Gastroesophageal sphincter (tissue), 4 donors: Measurements from ENCODE around the gene KLF3. TPM values are rescaled to one million over a fixed set of nuclear protein-coding genes. Genes with fewer than 3 reads are reported as not detected.

Experiments used
- ATAC-seq: fragments of 150-250 bp; one replicate; pipeline ENCODE4 v1.9.1; 2016; ENCODE audit warnings: mild to moderate bottlenecking, moderate library complexity
- H3K27ac ChIP-seq, 4 donors: fragments of 200-600 bp; sonication (generic) in 3 of 4; 1 replicate in 3 of 4; 2 replicates in 1 of 4; pipeline ENCODE4 v1.5.1; 2016 to 2019
- H3K27me3 ChIP-seq: fragments of 200-600 bp; sonication (generic); one replicate; pipeline ENCODE4 v1.5.1; 2019
- H3K36me3 ChIP-seq, 2 donors: fragments of 200-600 bp; sonication (generic); one replicate each; pipeline ENCODE4 v1.5.1; 2019; ENCODE audit warnings: control low read depth in 1 of 2
- H3K4me1 ChIP-seq, 3 donors: fragments of 200-600 bp; sonication (generic); 1 replicate in 2 of 3; 2 replicates in 1 of 3; pipeline ENCODE4 v1.5.1; 2016 to 2019; ENCODE audit warnings: control low read depth in 2 of 3
- H3K4me3 ChIP-seq, 2 donors: fragments of 200-600 bp; sonication (generic); one replicate each; pipeline ENCODE4 v1.5.1; 2019; ENCODE audit warnings: mild to moderate bottlenecking in 1 of 2, moderate library complexity in 1 of 2
- H3K9me3 ChIP-seq, 3 donors: fragments of 200-600 bp; sonication (generic); one replicate each; pipeline ENCODE4 v1.5.1; 2017 to 2019; ENCODE audit warnings: control low read depth in 2 of 3
- CTCF ChIP-seq, 4 experiments: fragments of 200-600 bp in 2 of 4; fragments of 450-650 bp in 2 of 4; sonication (generic) in 1 of 4; IDR thresholded peaks; one replicate each; pipeline ENCODE4 v1.5.1; 2017 to 2019; ENCODE audit warnings: antibody characterized with exemption in 4 of 4, mild to moderate bottlenecking in 2 of 4, moderate library complexity in 2 of 4
- EP300 ChIP-seq: sonication (generic); formaldehyde crosslinking; IDR thresholded peaks from one replicate; pipeline ENCODE4 v1.6.1; 2017; ENCODE audit warnings: antibody characterized with exemption, mild to moderate bottlenecking
- POLR2A ChIP-seq, 2 donors: fragments of 450-650 bp; IDR thresholded peaks; one replicate each; pipeline ENCODE4 v1.6.1; 2017; ENCODE audit warnings: antibody characterized with exemption in 2 of 2, mild to moderate bottlenecking in 2 of 2, moderate library complexity in 1 of 2
- POLR2AphosphoS5 ChIP-seq: sonication (generic); formaldehyde crosslinking; IDR thresholded peaks from one replicate; pipeline ENCODE4 v1.6.1; 2017; ENCODE audit warnings: antibody characterized with exemption
- WGBS, 2 donors: methylation state at CpG; one replicate each; pipeline ENCODE4 v1.1.5; 2018; ENCODE audit warnings: low coverage in 1 of 2; 5-methylcytosine and 5-hydroxymethylcytosine counted together
- total RNA-seq, 4 donors: library from RNA; depleted of rRNA; stranded (reverse); fragments of >200 nt; gene quantifications; one replicate each; pipeline ENCODE4 v1.1.0, GENCODE V29; 2016

The KLF3 gene
- total RNA-seq, 4 donors from 2014 or later: 40.0 to 55.5 (median 43.5) TPM

GRCh38 chr4:38730830-38731646 lies 67.0 kb downstream of the KLF3 start:
- TF ChIP-seq EP300 (no peak), CTCF (IDR thresholded peaks at IDR 0.05) (peak; percentile 92 to 97 (median 94)), POLR2AphosphoS5 (no peak)
- Histone ChIP-seq H3K36me3 (no peaks in the 10 kb centered on the region), H3K4me1 (peaks cover 0 to 9% (median 0%) of the 10 kb centered on the region in 3 donors), H3K9me3 (no peaks in the 10 kb centered on the region), H3K27me3 (no peaks in the 10 kb centered on the region), H3K4me3 (no peak overlapping the region), H3K27ac (no peak overlapping the region)
- peak; percentile 67 for ATAC-seq
- WGBS, 2 donors: 49 to 57% methylated on average over 5 to 12 of the region's 23 CpGs

- H3K4me1 ChIP-seq: peaks cover 0 to 9% (median 0%) of the 10 kb centered on the region in 3 donors
- H3K4me3 ChIP-seq: no peak overlapping the region
- WGBS, 2 donors: 91 to 100% methylated on average over 1 to 2 of the region's 2 CpGs
- no peak for ATAC-seq
- H3K27me3 ChIP-seq: no peaks in the 10 kb centered on the region
- no peaks in the 10 kb centered on the region for H3K9me3 ChIP-seq
- TF ChIP-seq EP300 (no peak), POLR2A (IDR thresholded peaks at IDR 0.05) (no peak), CTCF (IDR thresholded peaks at IDR 0.05) (no peak), POLR2AphosphoS5 (no peak)
- H3K36me3 ChIP-seq: no peaks in the 10 kb centered on the region
- H3K27ac ChIP-seq: no peak overlapping the region
Observed at GRCh38 chr4:38733663-38734062, 69.7 kb downstream of the KLF3 start.

- no peaks in the 10 kb centered on the region for H3K9me3 ChIP-seq
- H3K27ac ChIP-seq: no peak overlapping the region
- no peak overlapping the region for H3K4me3 ChIP-seq
- ATAC-seq: no peak
- H3K27me3 ChIP-seq: no peaks in the 10 kb centered on the region
- peaks cover 0 to 9% (median 0%) of the 10 kb centered on the region in 3 donors for H3K4me1 ChIP-seq
- TF ChIP-seq CTCF (IDR thresholded peaks at IDR 0.05) (no peak), POLR2AphosphoS5 (no peak), POLR2A (IDR thresholded peaks at IDR 0.05) (no peak), EP300 (no peak)
- 96 to 97% methylated on average over 4 to 5 of the region's 5 CpGs for WGBS, 2 donors
- no peaks in the 10 kb centered on the region for H3K36me3 ChIP-seq
Observed at GRCh38 chr4:38734446-38734845, 70.4 kb downstream of the KLF3 start.

- no peaks in the 10 kb centered on the region for H3K27me3 ChIP-seq
- WGBS, 2 donors: 84 to 100% methylated on average over 1 to 2 of the region's 2 CpGs
- TF ChIP-seq EP300 (no peak), CTCF (IDR thresholded peaks at IDR 0.05) (no peak), POLR2AphosphoS5 (no peak), POLR2A (IDR thresholded peaks at IDR 0.05) (no peak)
- H3K4me3 ChIP-seq: no peak overlapping the region
- H3K9me3 ChIP-seq: no peaks in the 10 kb centered on the region
- H3K36me3 ChIP-seq: no peaks in the 10 kb centered on the region
- no peak for ATAC-seq
- no peak overlapping the region for H3K27ac ChIP-seq
- H3K4me1 ChIP-seq: peaks cover 0 to 9% (median 0%) of the 10 kb centered on the region in 3 donors
Observed at GRCh38 chr4:38734911-38735310, 70.9 kb downstream of the KLF3 start.

GRCh38 chr4:38735870-38736269 lies 71.9 kb downstream of the KLF3 start:
- Histone ChIP-seq H3K4me1 (peaks cover 0 to 6% (median 0%) of the 10 kb centered on the region in 3 donors), H3K4me3 (no peak overlapping the region), H3K27ac (no peak overlapping the region), H3K27me3 (no peaks in the 10 kb centered on the region), H3K9me3 (no peaks in the 10 kb centered on the region), H3K36me3 (no peaks in the 10 kb centered on the region)
- 78 to 100% methylated on average over 2 to 3 of the region's 3 CpGs for WGBS, 2 donors
- no peak for TF ChIP-seq POLR2AphosphoS5
- no peak for TF ChIP-seq POLR2A (IDR thresholded peaks at IDR 0.05)
- TF ChIP-seq CTCF (IDR thresholded peaks at IDR 0.05): no peak
- TF ChIP-seq EP300: no peak
- ATAC-seq: no peak
